Gastrocnemius medialis (tissue), 4 donors: Measurements from ENCODE around the gene ARHGEF37. TPM values are rescaled to one million over a fixed set of nuclear protein-coding genes. Genes with fewer than 3 reads are reported as not detected.
"Not testable (repeated sequence)": the region's sequence is repeated elsewhere in the genome, so short reads cannot be mapped to it uniquely, and the experiment has no call there.

Source experiments
- ATAC-seq, 2 donors: fragments of 150-250 bp; one replicate each; pipeline ENCODE4 v1.9.1; 2016
- DNase-seq, 2 donors: peaks; one replicate each; pipeline ENCODE4 v3.0.0-alpha.2; 2019
- H3K27ac ChIP-seq, 4 donors: fragments of 200-600 bp; sonication (generic); 1 replicate in 1 of 4; 2 replicates in 3 of 4; pipeline ENCODE4 v1.5.1; 2016 to 2018; ENCODE audit warnings: mild to moderate bottlenecking in 2 of 4, moderate library complexity in 1 of 4
- H3K27me3 ChIP-seq, 3 donors: fragments of 200-600 bp; sonication (generic) in 2 of 3; 1 replicate in 1 of 3; 2 replicates in 2 of 3; pipeline versions ENCODE4 v1.5.1 to v1.6.0; 2016 to 2019; ENCODE audit warnings: mild to moderate bottlenecking in 1 of 3, moderate library complexity in 1 of 3
- H3K36me3 ChIP-seq, 2 donors: fragments of 200-600 bp; sonication (generic) in 1 of 2; one replicate each; pipeline ENCODE4 v1.5.1; 2017 to 2018
- H3K4me1 ChIP-seq, 2 donors: fragments of 200-600 bp; sonication (generic) in 1 of 2; one replicate each; pipeline ENCODE4 v1.5.1; 2016 to 2017; ENCODE audit warnings: mild to moderate bottlenecking in 2 of 2
- H3K4me3 ChIP-seq, 4 donors: fragments of 200-600 bp; sonication (generic) in 3 of 4; 1 replicate in 1 of 4; 2 replicates in 3 of 4; pipeline ENCODE4 v1.5.1; 2016 to 2019; ENCODE audit warnings: mild to moderate bottlenecking in 2 of 4
- H3K9me3 ChIP-seq, 3 donors: fragments of 200-600 bp; sonication (generic) in 2 of 3; 1 replicate in 1 of 3; 2 replicates in 2 of 3; pipeline ENCODE4 v1.5.1; 2016 to 2019
- POLR2A ChIP-seq, 2 donors: fragments of 450-650 bp; IDR thresholded peaks; one replicate each; pipeline ENCODE4 v1.6.1; 2017; ENCODE audit warnings: antibody characterized with exemption in 2 of 2, mild to moderate bottlenecking in 2 of 2, moderate library complexity in 2 of 2
- in situ Hi-C, 4 donors: fragments of 200-750 bp; cut with MboI; loops; one replicate each; pipeline versions ENCODE4 v1.15.0 to v1.8.0; 2017; ENCODE audit warnings: low sequenced_read_pairs in 4 of 4
- intact Hi-C: fragments of 100-400 bp; cut with DNase I; formaldehyde crosslinking; loops from one replicate; pipeline ENCODE4 v1.15.1; 2023; ENCODE audit warnings: low total_unique reads
- total RNA-seq, 4 donors: library from RNA; depleted of rRNA; stranded (reverse); fragments of >200 nt; gene quantifications; one replicate each; pipeline versions ENCODE4 v1.1.0 to v1.2.3, GENCODE V29; 2016
- TF ChIP-seq, protein P1 (sequence below), 5 experiments: fragments of 450-650 bp in 3 of 5; fragments of 200-600 bp in 2 of 5; sonication (generic) in 2 of 5; IDR thresholded peaks in 4 of 5; conservative IDR thresholded peaks in 1 of 5; 1 replicate in 4 of 5; 2 replicates in 1 of 5; pipeline ENCODE4 v1.5.1; 2016 to 2019; ENCODE audit warnings: antibody characterized with exemption in 5 of 5, mild to moderate bottlenecking in 3 of 5, moderate library complexity in 3 of 5

Gene ARHGEF37
- total RNA-seq, 4 donors from 2014 or later, result 9.5 to 28.6 (median 21.0) TPM

DNA sequence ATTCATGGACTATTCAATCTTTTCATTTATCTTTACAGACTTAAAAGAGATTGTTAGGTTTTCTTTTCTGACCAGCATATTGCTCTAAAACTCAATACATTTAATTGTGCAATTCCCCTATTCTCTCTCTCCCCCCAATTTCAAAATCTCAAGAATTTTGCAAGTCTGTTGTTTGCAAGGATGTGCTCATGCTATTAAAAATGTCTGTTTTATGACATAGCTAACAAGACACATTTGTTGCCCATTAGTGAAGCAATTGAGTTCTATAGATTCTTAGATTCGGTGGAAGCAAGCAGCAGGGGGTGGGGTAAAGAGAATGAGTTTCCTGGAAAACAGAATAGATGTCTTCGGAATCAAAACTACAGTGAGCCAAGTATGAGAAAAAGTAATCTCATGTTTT is 21.6 kb upstream of the ARHGEF37 start:
- H3K36me3 ChIP-seq, result no peaks in the 10 kb centered on the region
- no peak overlapping the region for H3K27ac ChIP-seq
- in situ Hi-C loops, result loop anchor here (5.0 to 25.0 kb wide), 5 partner anchors 172 to 422 kb away; partner anchors contain the start of genes ABLIM3 (in 1 of the 4) and IL17B (in 1 of the 4)

GRCh38 chr5:149561848-149562247 is 19.4 kb upstream of the ARHGEF37 start:
- in situ Hi-C loops, result loop anchor here (5.0 to 25.0 kb wide), 5 partner anchors 175 to 425 kb away; partner anchors contain the start of genes ABLIM3 (in 1 of the 4) and IL17B (in 1 of the 4)
- no peak for TF ChIP-seq POLR2A (IDR thresholded peaks at IDR 0.05)
- TF ChIP-seq, protein P1, sequence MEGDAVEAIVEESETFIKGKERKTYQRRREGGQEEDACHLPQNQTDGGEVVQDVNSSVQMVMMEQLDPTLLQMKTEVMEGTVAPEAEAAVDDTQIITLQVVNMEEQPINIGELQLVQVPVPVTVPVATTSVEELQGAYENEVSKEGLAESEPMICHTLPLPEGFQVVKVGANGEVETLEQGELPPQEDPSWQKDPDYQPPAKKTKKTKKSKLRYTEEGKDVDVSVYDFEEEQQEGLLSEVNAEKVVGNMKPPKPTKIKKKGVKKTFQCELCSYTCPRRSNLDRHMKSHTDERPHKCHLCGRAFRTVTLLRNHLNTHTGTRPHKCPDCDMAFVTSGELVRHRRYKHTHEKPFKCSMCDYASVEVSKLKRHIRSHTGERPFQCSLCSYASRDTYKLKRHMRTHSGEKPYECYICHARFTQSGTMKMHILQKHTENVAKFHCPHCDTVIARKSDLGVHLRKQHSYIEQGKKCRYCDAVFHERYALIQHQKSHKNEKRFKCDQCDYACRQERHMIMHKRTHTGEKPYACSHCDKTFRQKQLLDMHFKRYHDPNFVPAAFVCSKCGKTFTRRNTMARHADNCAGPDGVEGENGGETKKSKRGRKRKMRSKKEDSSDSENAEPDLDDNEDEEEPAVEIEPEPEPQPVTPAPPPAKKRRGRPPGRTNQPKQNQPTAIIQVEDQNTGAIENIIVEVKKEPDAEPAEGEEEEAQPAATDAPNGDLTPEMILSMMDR (IDR thresholded peaks at IDR 0.05 in 4 of 5, conservative IDR thresholded peaks at IDR 0.05 in 1 of 5), result no peak
- Histone ChIP-seq H3K27me3 (no peaks in the 10 kb centered on the region), H3K36me3 (no peaks in the 10 kb centered on the region), H3K4me1 (peaks cover 20 to 35% of the 10 kb centered on the region in 2 donors), H3K27ac (peak overlapping the region; percentile 74 to 83 (median 80)), H3K9me3 (no peaks in the 10 kb centered on the region), H3K4me3 (peak overlapping the region in 3 of 4 donors; percentile 3 to 8 (median 4))
- DNase-seq, result peak in 1 of 2 donors; percentile 27
- intact Hi-C loops, result no loop called here
- ATAC-seq, result peak; percentile 96 to 98

More for the DNA sequence above, 21.6 kb upstream of the ARHGEF37 start:
- Histone ChIP-seq H3K4me3 (no peak overlapping the region), H3K4me1 (peaks cover 20 to 35% of the 10 kb centered on the region in 2 donors), H3K27me3 (no peaks in the 10 kb centered on the region), H3K9me3 (no peaks in the 10 kb centered on the region)
- DNase-seq (no peak), ATAC-seq (no peak)
- TF ChIP-seq POLR2A (IDR thresholded peaks at IDR 0.05), result no peak
- TF ChIP-seq, protein P1 (IDR thresholded peaks at IDR 0.05 in 4 of 5, conservative IDR thresholded peaks at IDR 0.05 in 1 of 5), result no peak
- intact Hi-C loops, result loop anchor here (10.0 kb wide), 2 partner anchors 285 to 405 kb away; partner anchors contain the start of gene AFAP1L1

- intact Hi-C loops, result no loop called here
- H3K4me3 ChIP-seq, result no peak overlapping the region
- H3K36me3 ChIP-seq, result no peaks in the 10 kb centered on the region
- no peak for TF ChIP-seq POLR2A (IDR thresholded peaks at IDR 0.05)
- TF ChIP-seq, protein P1 (IDR thresholded peaks at IDR 0.05 in 4 of 5, conservative IDR thresholded peaks at IDR 0.05 in 1 of 5), result no peak
- peak overlapping the region; percentile 74 to 83 (median 80) for H3K27ac ChIP-seq
- H3K9me3 ChIP-seq, result no peaks in the 10 kb centered on the region
- H3K27me3 ChIP-seq, result no peaks in the 10 kb centered on the region
- no peak for DNase-seq
- no peak for ATAC-seq
- H3K4me1 ChIP-seq, result peaks cover 20 to 35% of the 10 kb centered on the region in 2 donors
- in situ Hi-C loops, result loop anchor here (5.0 to 25.0 kb wide), 5 partner anchors 176 to 426 kb away; partner anchors contain the start of genes ABLIM3 (in 1 of the 4) and IL17B (in 1 of the 4)
These were observed 17.8 kb upstream of the ARHGEF37 start for GRCh38 chr5:149563466-149563865.

GRCh38 chr5:149564542-149565140 is 16.7 kb upstream of the ARHGEF37 start:
- Histone ChIP-seq H3K27ac (peak overlapping the region in 1 of 4 donors; percentile 46), H3K4me1 (peaks cover 20 to 35% of the 10 kb centered on the region in 2 donors)
- in situ Hi-C loops (loop anchor here (5.0 to 25.0 kb wide), 6 partner anchors 127 to 427 kb away; partner anchors contain the start of genes ABLIM3 (in 1 of the 4) and IL17B (in 1 of the 4)), intact Hi-C loops (loop anchor here (1.0 kb wide), 2 partner anchors 122 to 182 kb away; no protein-coding TSS in a partner anchor)
- not testable (repeated sequence) for DNase-seq, H3K27me3 ChIP-seq, H3K9me3 ChIP-seq, H3K36me3 ChIP-seq, H3K4me3 ChIP-seq
- TF ChIP-seq, protein P1 (IDR thresholded peaks at IDR 0.05 in 4 of 5, conservative IDR thresholded peaks at IDR 0.05 in 1 of 5), result peak; percentile 62 to 84 (median 70)
- ATAC-seq, result peak; percentile 80 to 84
